ENCODE data around the gene DOCK9.

The DOCK9 gene

DNA sequence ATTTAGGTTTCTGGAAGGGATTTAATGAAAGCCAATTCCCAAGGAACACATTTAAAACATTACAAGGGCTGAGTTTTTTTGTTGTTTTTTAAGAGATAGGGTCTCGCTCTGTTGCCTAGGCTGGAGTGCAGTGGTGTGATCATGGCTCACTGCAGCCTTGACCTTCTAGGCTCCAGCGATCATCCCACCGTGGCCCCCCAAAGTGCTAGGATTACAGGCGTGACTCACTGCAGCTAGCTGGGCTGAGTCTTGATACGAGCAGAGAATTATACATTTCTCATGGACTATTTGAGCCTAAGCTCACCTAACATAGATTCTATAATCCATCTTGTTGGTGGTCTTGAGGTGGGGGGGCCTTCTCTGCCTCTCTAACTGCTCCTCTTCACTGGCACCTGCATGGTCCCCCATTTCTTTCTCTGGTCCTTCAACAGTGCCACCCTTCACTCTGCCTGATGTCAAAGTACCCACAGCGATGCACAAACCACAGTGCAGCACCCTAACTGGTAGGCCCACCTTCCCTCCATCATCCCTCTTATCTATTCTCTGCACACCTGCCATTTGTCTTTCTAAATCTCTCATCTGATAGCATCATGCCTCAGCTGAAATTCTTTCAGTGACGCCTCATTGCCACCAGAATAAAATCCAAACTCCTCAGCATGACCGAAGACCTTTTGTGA lies 37.4 kb downstream of the DOCK9 start:
- H3K4ac ChIP-seq (ENCODE audit: low read depth in 1 of 2, low read length in 2 of 2) = no peak overlapping the region
- no peak overlapping the region for H2AFZ ChIP-seq (ENCODE audit: low read depth, low read length)
- H3K9ac ChIP-seq (ENCODE audit: low read length) = peak overlapping the region; percentile 53
- no peaks in the 10 kb centered on the region for H3K9me3 ChIP-seq (ENCODE audit: control insufficient read depth, low read length)
- no peak overlapping the region for H3K14ac ChIP-seq (ENCODE audit: low read length in 2 of 2)
- H3K23ac ChIP-seq (ENCODE audit: low read length in 2 of 2) = no peak overlapping the region
- no peaks in the 10 kb centered on the region for H3K27me3 ChIP-seq (ENCODE audit: control insufficient read depth in 1 of 2, insufficient read depth in 1 of 2, low read length in 2 of 2)
- H4K91ac ChIP-seq (ENCODE audit: low read length) = no peak overlapping the region
- no peak overlapping the region for H2AK5ac ChIP-seq (ENCODE audit: low read length, severe bottlenecking)
- no peak overlapping the region for H3K4me2 ChIP-seq (ENCODE audit: low read length, poor library complexity, severe bottlenecking)
- H3K4me1 ChIP-seq (ENCODE audit: control insufficient read depth, insufficient read depth, low read depth, low read length) = peaks cover 13% of the 10 kb centered on the region
- no peak overlapping the region for H2BK15ac ChIP-seq (ENCODE audit: low read depth, poor library complexity, severe bottlenecking)
- H3K18ac ChIP-seq (ENCODE audit: low read depth in 1 of 2, low read length in 2 of 2) = no peak overlapping the region
- WGBS = 91% methylated on average over 7 of the region's 8 CpGs
- H3K27ac ChIP-seq (ENCODE audit: low read length, poor library complexity, severe bottlenecking) = no peak overlapping the region
- peaks cover 0 to 3% of the 10 kb centered on the region in 2 experiments for H3K36me3 ChIP-seq (ENCODE audit: control insufficient read depth in 1 of 2, insufficient read depth in 2 of 2, low read depth in 1 of 2, low read length in 2 of 2)
- no peak overlapping the region for H4K8ac ChIP-seq (ENCODE audit: low read length)
- peaks cover 30% of the 10 kb centered on the region for H3K79me1 ChIP-seq (replicated peaks; ENCODE audit: low read length, poor library complexity, severe bottlenecking)
- no peak overlapping the region for H2BK120ac ChIP-seq (ENCODE audit: low read depth, low read length)
- peak overlapping the region in 1 of 2 experiments; percentile 53 for H3K4me3 ChIP-seq (ENCODE audit: insufficient read depth in 1 of 2, low read depth in 1 of 2, low read length in 2 of 2)
- no peak overlapping the region for H2BK12ac ChIP-seq (ENCODE audit: low read length in 2 of 2)
- no peak overlapping the region for H2BK5ac ChIP-seq (ENCODE audit: low read depth, low read length, poor library complexity, severe bottlenecking)
- no peak for DNase-seq

DNA sequence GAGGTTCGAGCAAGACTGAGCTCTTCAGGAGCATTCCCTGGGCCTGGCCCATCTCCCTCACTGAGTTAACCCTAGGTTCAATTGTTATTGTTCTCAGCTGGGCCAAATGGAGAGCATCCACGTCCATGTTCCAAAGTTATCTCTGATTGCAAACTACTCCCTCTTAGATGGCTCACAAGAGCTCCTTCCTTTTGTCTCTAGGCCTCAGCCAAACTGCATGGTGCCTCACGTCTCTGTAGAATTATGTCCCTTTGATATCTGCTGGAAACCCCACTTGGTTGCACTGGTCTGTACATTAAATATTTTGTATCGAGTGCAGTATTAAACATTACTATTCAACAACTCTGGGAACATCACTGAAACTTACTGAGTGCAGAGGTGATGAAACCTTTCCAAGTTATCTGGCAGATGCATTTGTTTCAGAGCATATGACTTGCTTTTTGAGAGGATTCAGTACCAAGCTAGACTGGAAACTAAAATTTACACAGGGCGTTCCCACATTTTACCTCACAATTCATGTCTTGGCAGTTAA lies 38.1 kb downstream of the DOCK9 start:
- no peak overlapping the region for H2BK120ac ChIP-seq (ENCODE audit: low read depth, low read length)

DNA sequence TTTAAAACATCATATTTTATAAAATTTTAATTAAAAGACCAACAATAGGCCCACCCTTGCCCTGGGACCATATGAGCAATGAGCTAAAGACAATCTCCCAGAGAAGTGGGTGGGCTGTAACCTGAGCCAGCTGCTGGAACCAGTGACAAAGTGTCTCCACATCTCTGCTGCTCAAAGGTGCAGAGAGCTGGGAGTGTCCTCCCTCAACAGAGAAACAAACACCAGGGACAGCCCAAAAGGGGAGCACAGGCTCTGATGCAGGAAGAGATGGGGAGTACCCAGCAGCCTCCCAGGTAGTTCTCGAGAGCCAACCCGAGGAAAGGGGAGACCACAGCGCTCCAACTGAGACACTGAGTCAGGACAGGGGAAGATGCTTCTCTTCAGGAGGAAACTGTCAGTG lies 39.1 kb downstream of the DOCK9 start:
- Histone ChIP-seq H2BK5ac (ENCODE audit: low read depth, low read length, poor library complexity, severe bottlenecking) (no peak overlapping the region), H2BK12ac (ENCODE audit: low read length in 2 of 2) (no peak overlapping the region), H3K23ac (ENCODE audit: low read length in 2 of 2) (no peak overlapping the region), H3K4me2 (ENCODE audit: low read length, poor library complexity, severe bottlenecking) (no peak overlapping the region), H3K79me1 (replicated peaks; ENCODE audit: low read length, poor library complexity, severe bottlenecking) (peaks cover 30% of the 10 kb centered on the region), H2BK120ac (ENCODE audit: low read depth, low read length) (no peak overlapping the region), H3K9ac (ENCODE audit: low read length) (peak overlapping the region; percentile 53), H4K8ac (ENCODE audit: low read length) (peak overlapping the region; percentile 30), H2AK5ac (ENCODE audit: low read length, severe bottlenecking) (peak overlapping the region; percentile 78), H4K91ac (ENCODE audit: low read length) (peak overlapping the region; percentile 20), H3K36me3 (ENCODE audit: control insufficient read depth in 1 of 2, insufficient read depth in 2 of 2, low read depth in 1 of 2, low read length in 2 of 2) (no peaks in the 10 kb centered on the region), H3K18ac (ENCODE audit: low read depth in 1 of 2, low read length in 2 of 2) (peak overlapping the region in 1 of 2 experiments; percentile 41), H3K9me3 (ENCODE audit: control insufficient read depth, low read length) (peaks cover 12% of the 10 kb centered on the region), H3K4me3 (ENCODE audit: insufficient read depth in 1 of 2, low read depth in 1 of 2, low read length in 2 of 2) (no peak overlapping the region), H3K4ac (ENCODE audit: low read depth in 1 of 2, low read length in 2 of 2) (no peak overlapping the region), H3K27me3 (ENCODE audit: control insufficient read depth in 1 of 2, insufficient read depth in 1 of 2, low read length in 2 of 2) (no peaks in the 10 kb centered on the region), H2BK15ac (ENCODE audit: low read depth, poor library complexity, severe bottlenecking) (no peak overlapping the region), H3K14ac (ENCODE audit: low read length in 2 of 2) (peak overlapping the region in 1 of 2 experiments; percentile 1), H3K4me1 (ENCODE audit: control insufficient read depth, insufficient read depth, low read depth, low read length) (peaks cover 13% of the 10 kb centered on the region), H2AFZ (ENCODE audit: low read depth, low read length) (no peak overlapping the region), H3K27ac (ENCODE audit: low read length, poor library complexity, severe bottlenecking) (no peak overlapping the region)
- 89% methylated on average over 3 of the region's 3 CpGs for WGBS
- DNase-seq = no peak

More for the DNA sequence above, 38.1 kb downstream of the DOCK9 start:
- Histone ChIP-seq H3K18ac (ENCODE audit: low read depth in 1 of 2, low read length in 2 of 2) (no peak overlapping the region), H3K4ac (ENCODE audit: low read depth in 1 of 2, low read length in 2 of 2) (no peak overlapping the region), H3K4me2 (ENCODE audit: low read length, poor library complexity, severe bottlenecking) (no peak overlapping the region), H3K23ac (ENCODE audit: low read length in 2 of 2) (no peak overlapping the region), H2AK5ac (ENCODE audit: low read length, severe bottlenecking) (peak overlapping the region; percentile 45), H4K91ac (ENCODE audit: low read length) (no peak overlapping the region), H2BK5ac (ENCODE audit: low read depth, low read length, poor library complexity, severe bottlenecking) (no peak overlapping the region), H2BK12ac (ENCODE audit: low read length in 2 of 2) (no peak overlapping the region), H3K9me3 (ENCODE audit: control insufficient read depth, low read length) (peaks cover 2% of the 10 kb centered on the region), H3K4me1 (ENCODE audit: control insufficient read depth, insufficient read depth, low read depth, low read length) (peaks cover 13% of the 10 kb centered on the region), H2AFZ (ENCODE audit: low read depth, low read length) (no peak overlapping the region), H3K27ac (ENCODE audit: low read length, poor library complexity, severe bottlenecking) (no peak overlapping the region), H3K4me3 (ENCODE audit: insufficient read depth in 1 of 2, low read depth in 1 of 2, low read length in 2 of 2) (no peak overlapping the region), H4K8ac (ENCODE audit: low read length) (peak overlapping the region; percentile 69), H3K36me3 (ENCODE audit: control insufficient read depth in 1 of 2, insufficient read depth in 2 of 2, low read depth in 1 of 2, low read length in 2 of 2) (peaks cover 0 to 3% of the 10 kb centered on the region in 2 experiments), H2BK15ac (ENCODE audit: low read depth, poor library complexity, severe bottlenecking) (no peak overlapping the region), H3K27me3 (ENCODE audit: control insufficient read depth in 1 of 2, insufficient read depth in 1 of 2, low read length in 2 of 2) (no peaks in the 10 kb centered on the region), H3K14ac (ENCODE audit: low read length in 2 of 2) (no peak overlapping the region), H3K9ac (ENCODE audit: low read length) (peak overlapping the region; percentile 53), H3K79me1 (replicated peaks; ENCODE audit: low read length, poor library complexity, severe bottlenecking) (peaks cover 29% of the 10 kb centered on the region)
- no peak for DNase-seq
- WGBS = 83% methylated on average over 5 of the region's 5 CpGs

DNA sequence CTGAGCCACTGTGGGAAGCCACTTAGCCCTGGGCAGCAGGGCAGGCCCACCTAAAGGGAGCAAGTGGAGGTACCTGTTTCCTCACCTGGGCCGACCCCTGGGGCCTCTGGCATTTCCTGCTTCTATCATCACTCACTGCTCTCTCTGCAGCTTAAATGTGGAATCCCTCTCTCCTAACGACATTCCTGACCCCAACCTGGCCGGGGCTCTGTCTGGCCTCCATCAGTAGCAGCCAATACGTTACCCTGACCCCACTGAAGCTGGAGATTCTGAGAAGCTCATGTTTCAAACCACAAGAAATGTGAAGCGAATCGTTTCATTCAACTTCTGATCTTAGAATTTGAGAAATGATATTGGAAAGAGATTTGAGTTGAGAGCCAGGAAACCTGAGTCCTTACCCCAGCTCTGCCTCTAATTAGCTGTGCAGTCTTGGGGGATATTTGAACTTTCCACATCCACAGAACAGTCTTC lies 39.9 kb downstream of the DOCK9 start:
- Histone ChIP-seq H4K8ac (ENCODE audit: low read length) (peak overlapping the region; percentile 8), H3K27ac (ENCODE audit: low read length, poor library complexity, severe bottlenecking) (no peak overlapping the region), H3K79me1 (replicated peaks; ENCODE audit: low read length, poor library complexity, severe bottlenecking) (peaks cover 31% of the 10 kb centered on the region), H3K4me2 (ENCODE audit: low read length, poor library complexity, severe bottlenecking) (no peak overlapping the region), H3K18ac (ENCODE audit: low read depth in 1 of 2, low read length in 2 of 2) (peak overlapping the region in 1 of 2 experiments; percentile 78), H3K27me3 (ENCODE audit: control insufficient read depth in 1 of 2, insufficient read depth in 1 of 2, low read length in 2 of 2) (no peaks in the 10 kb centered on the region), H2BK120ac (ENCODE audit: low read depth, low read length) (no peak overlapping the region), H3K9ac (ENCODE audit: low read length) (no peak overlapping the region), H3K4ac (ENCODE audit: low read depth in 1 of 2, low read length in 2 of 2) (no peak overlapping the region), H3K4me3 (ENCODE audit: insufficient read depth in 1 of 2, low read depth in 1 of 2, low read length in 2 of 2) (no peak overlapping the region), H4K91ac (ENCODE audit: low read length) (no peak overlapping the region), H3K36me3 (ENCODE audit: control insufficient read depth in 1 of 2, insufficient read depth in 2 of 2, low read depth in 1 of 2, low read length in 2 of 2) (no peaks in the 10 kb centered on the region), H3K9me3 (ENCODE audit: control insufficient read depth, low read length) (peaks cover 17% of the 10 kb centered on the region), H3K14ac (ENCODE audit: low read length in 2 of 2) (no peak overlapping the region), H2BK15ac (ENCODE audit: low read depth, poor library complexity, severe bottlenecking) (no peak overlapping the region), H3K23ac (ENCODE audit: low read length in 2 of 2) (no peak overlapping the region), H2AK5ac (ENCODE audit: low read length, severe bottlenecking) (no peak overlapping the region), H2BK12ac (ENCODE audit: low read length in 2 of 2) (peak overlapping the region in 1 of 2 experiments; percentile 42), H2BK5ac (ENCODE audit: low read depth, low read length, poor library complexity, severe bottlenecking) (no peak overlapping the region), H2AFZ (ENCODE audit: low read depth, low read length) (no peak overlapping the region), H3K4me1 (ENCODE audit: control insufficient read depth, insufficient read depth, low read depth, low read length) (peaks cover 13% of the 10 kb centered on the region)
- DNase-seq = no peak
- WGBS = 43% methylated on average over 6 of the region's 6 CpGs

Measured in mesenchymal stem cell (in vitro differentiated cells and primary cell).